NCI-H2196 treated with DMSO at 0.1 percent for 48 hours (cell line): ENCODE measurements around the gene CHST14.
A peak's percentile ranks its signal among the peaks of the same experiment; 100 is the strongest.

Experiments
- DNase-seq: peaks from one replicate; lab custom pipeline; 2025; ENCODE audit not compliant: unreplicated experiment; lab: John Stamatoyannopoulos, UW

The CHST14 gene

GRCh38 chr15:40470423-40471104 is at the start of gene CHST14:
CHST14 (plus strand) TSS chr15:40470984; CDS start chr15:40471214, 230 bp downstream.
- no peak for DNase-seq

- DNase-seq = peak; percentile 8
These were observed 49.3 kb upstream of the CHST14 start for GRCh38 chr15:40421246-40422157.

GRCh38 chr15:40424483-40425115 is 46.2 kb upstream of the CHST14 start:
- no peak for DNase-seq

- DNase-seq = no peak
These were observed 45.1 kb upstream of the CHST14 start for GRCh38 chr15:40425681-40426080.

- no peak for DNase-seq
These were observed 43.6 kb upstream of the CHST14 start for GRCh38 chr15:40427188-40427587.

GRCh38 chr15:40428185-40428584 is 42.6 kb upstream of the CHST14 start:
- DNase-seq = no peak

GRCh38 chr15:40429068-40429710 is 41.6 kb upstream of the CHST14 start:
- DNase-seq = no peak

GRCh38 chr15:40430271-40430805 is 40.4 kb upstream of the CHST14 start:
- no peak for DNase-seq

- no peak for DNase-seq
These were observed 35.6 kb upstream of the CHST14 start for GRCh38 chr15:40435023-40435709.

GRCh38 chr15:40435710-40436089 is 35.1 kb upstream of the CHST14 start:
- DNase-seq = no peak

- no peak for DNase-seq
These were observed 34.5 kb upstream of the CHST14 start for GRCh38 chr15:40436116-40436891.

- no peak for DNase-seq
These were observed 33.7 kb upstream of the CHST14 start for GRCh38 chr15:40436892-40437751.

- no peak for DNase-seq
These were observed 32.8 kb upstream of the CHST14 start for GRCh38 chr15:40437752-40438687.

- no peak for DNase-seq
These were observed 32.1 kb upstream of the CHST14 start for GRCh38 chr15:40438712-40439111.

GRCh38 chr15:40439461-40439959 is 31.3 kb upstream of the CHST14 start:
- no peak for DNase-seq

GRCh38 chr15:40439960-40440742 is 30.6 kb upstream of the CHST14 start:
- DNase-seq = peak; percentile 1
